ENCODE measurements around the gene ANTXR1.
A peak's percentile ranks its signal among the peaks of the same experiment; 100 is the strongest.

The ANTXR1 gene

GRCh38 chr2:69119104-69119894, 106.3 kb downstream of the ANTXR1 start:
- WGBS: 89% methylated on average over 15 of the region's 16 CpGs
- Histone ChIP-seq H3K23ac (ENCODE audit: low read length in 2 of 2) (no peak overlapping the region), H2AK5ac (ENCODE audit: low read length, severe bottlenecking) (peak overlapping the region; percentile 3)

GRCh38 chr2:69122271-69122670, 109.3 kb downstream of the ANTXR1 start:
- Histone ChIP-seq H2BK15ac (ENCODE audit: low read depth, poor library complexity, severe bottlenecking) (no peak overlapping the region), H2BK5ac (ENCODE audit: low read depth, low read length, poor library complexity, severe bottlenecking) (no peak overlapping the region), H2AFZ (ENCODE audit: low read depth, low read length) (no peak overlapping the region), H3K4me2 (ENCODE audit: low read length, poor library complexity, severe bottlenecking) (no peak overlapping the region), H3K18ac (ENCODE audit: low read depth in 1 of 2, low read length in 2 of 2) (peak overlapping the region in 1 of 2 experiments; percentile 38), H2AK5ac (ENCODE audit: low read length, severe bottlenecking) (no peak overlapping the region), H3K4me1 (ENCODE audit: control insufficient read depth, insufficient read depth, low read depth, low read length) (peaks cover 7% of the 10 kb centered on the region), H3K36me3 (ENCODE audit: control insufficient read depth in 1 of 2, insufficient read depth in 2 of 2, low read depth in 1 of 2, low read length in 2 of 2) (peaks cover 9 to 38% of the 10 kb centered on the region in 2 experiments), H3K4me3 (ENCODE audit: insufficient read depth in 1 of 2, low read depth in 1 of 2, low read length in 2 of 2) (no peak overlapping the region), H3K4ac (ENCODE audit: low read depth in 1 of 2, low read length in 2 of 2) (peak overlapping the region; percentile 32 to 50), H3K27ac (ENCODE audit: low read length, poor library complexity, severe bottlenecking) (peak overlapping the region; percentile 13), H3K9me3 (ENCODE audit: control insufficient read depth, low read length) (no peaks in the 10 kb centered on the region), H2BK120ac (ENCODE audit: low read depth, low read length) (no peak overlapping the region), H3K79me1 (replicated peaks; ENCODE audit: low read length, poor library complexity, severe bottlenecking) (no peaks in the 10 kb centered on the region), H3K14ac (ENCODE audit: low read length in 2 of 2) (no peak overlapping the region), H3K9ac (ENCODE audit: low read length) (no peak overlapping the region), H2BK12ac (ENCODE audit: low read length in 2 of 2) (peak overlapping the region in 1 of 2 experiments; percentile 82), H4K91ac (ENCODE audit: low read length) (no peak overlapping the region), H3K27me3 (ENCODE audit: control insufficient read depth in 1 of 2, insufficient read depth in 1 of 2, low read length in 2 of 2) (no peaks in the 10 kb centered on the region), H3K23ac (ENCODE audit: low read length in 2 of 2) (no peak overlapping the region), H4K8ac (ENCODE audit: low read length) (no peak overlapping the region)
- DNase-seq: peak; percentile 87
- 40% methylated on average over 2 of the region's 4 CpGs for WGBS

More at GRCh38 chr2:69119104-69119894, 106.3 kb downstream of the ANTXR1 start:
- peak overlapping the region; percentile 98 for H4K8ac ChIP-seq (ENCODE audit: low read length)
- peak overlapping the region; percentile 79 to 92 for H3K18ac ChIP-seq (ENCODE audit: low read depth in 1 of 2, low read length in 2 of 2)
- no peak overlapping the region for H3K9ac ChIP-seq (ENCODE audit: low read length)
- H3K36me3 ChIP-seq (ENCODE audit: control insufficient read depth in 1 of 2, insufficient read depth in 2 of 2, low read depth in 1 of 2, low read length in 2 of 2): peaks cover under 1 to 12% of the 10 kb centered on the region in 2 experiments
- no peak for DNase-seq
- H2BK12ac ChIP-seq (ENCODE audit: low read length in 2 of 2): peak overlapping the region; percentile 16 to 34
- H4K91ac ChIP-seq (ENCODE audit: low read length): peak overlapping the region; percentile 98
- peak overlapping the region; percentile 55 for H3K27ac ChIP-seq (ENCODE audit: low read length, poor library complexity, severe bottlenecking)
- H3K4me1 ChIP-seq (ENCODE audit: control insufficient read depth, insufficient read depth, low read depth, low read length): peaks cover 7% of the 10 kb centered on the region
- H2AFZ ChIP-seq (ENCODE audit: low read depth, low read length): no peak overlapping the region
- no peaks in the 10 kb centered on the region for H3K9me3 ChIP-seq (ENCODE audit: control insufficient read depth, low read length)
- peak overlapping the region in 1 of 2 experiments; percentile 14 for H3K14ac ChIP-seq (ENCODE audit: low read length in 2 of 2)
- no peak overlapping the region for H3K4me2 ChIP-seq (ENCODE audit: low read length, poor library complexity, severe bottlenecking)
- H3K4me3 ChIP-seq (ENCODE audit: insufficient read depth in 1 of 2, low read depth in 1 of 2, low read length in 2 of 2): no peak overlapping the region
- no peaks in the 10 kb centered on the region for H3K27me3 ChIP-seq (ENCODE audit: control insufficient read depth in 1 of 2, insufficient read depth in 1 of 2, low read length in 2 of 2)
- H3K79me1 ChIP-seq (replicated peaks; ENCODE audit: low read length, poor library complexity, severe bottlenecking): no peaks in the 10 kb centered on the region
- H2BK15ac ChIP-seq (ENCODE audit: low read depth, poor library complexity, severe bottlenecking): peak overlapping the region; percentile 44
- H3K4ac ChIP-seq (ENCODE audit: low read depth in 1 of 2, low read length in 2 of 2): peak overlapping the region; percentile 12 to 97
- H2BK120ac ChIP-seq (ENCODE audit: low read depth, low read length): peak overlapping the region; percentile 77
- no peak overlapping the region for H2BK5ac ChIP-seq (ENCODE audit: low read depth, low read length, poor library complexity, severe bottlenecking)

DNA sequence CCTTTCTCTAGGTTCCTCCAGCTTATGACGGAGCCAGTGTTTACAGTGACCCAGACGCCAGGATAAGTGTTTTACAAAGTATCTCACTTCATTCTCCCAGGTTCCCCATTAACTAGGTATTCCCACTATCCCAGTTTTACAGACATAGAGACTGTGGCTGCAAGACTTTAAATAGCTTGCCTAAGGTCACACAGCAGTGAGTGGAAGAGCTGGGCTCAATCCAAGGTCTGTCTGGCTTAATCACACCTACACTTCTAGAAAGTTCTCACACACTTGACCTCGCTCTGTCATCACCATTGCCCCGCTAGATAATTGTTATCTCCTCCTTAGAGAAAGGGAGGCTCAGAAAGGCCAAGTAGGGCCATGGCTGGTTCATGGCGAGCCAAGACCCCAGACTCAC, 110.2 kb downstream of the ANTXR1 start:
- no peak overlapping the region for H2AFZ ChIP-seq (ENCODE audit: low read depth, low read length)
- 92% methylated on average over 5 of the region's 5 CpGs for WGBS
- no peak for DNase-seq

GRCh38 chr2:69124343-69124742, 111.4 kb downstream of the ANTXR1 start:
- Histone ChIP-seq H2BK120ac (ENCODE audit: low read depth, low read length) (no peak overlapping the region), H3K14ac (ENCODE audit: low read length in 2 of 2) (no peak overlapping the region), H3K9ac (ENCODE audit: low read length) (no peak overlapping the region), H3K4ac (ENCODE audit: low read depth in 1 of 2, low read length in 2 of 2) (no peak overlapping the region), H3K18ac (ENCODE audit: low read depth in 1 of 2, low read length in 2 of 2) (no peak overlapping the region), H3K79me1 (replicated peaks; ENCODE audit: low read length, poor library complexity, severe bottlenecking) (no peaks in the 10 kb centered on the region), H3K9me3 (ENCODE audit: control insufficient read depth, low read length) (no peaks in the 10 kb centered on the region), H2AK5ac (ENCODE audit: low read length, severe bottlenecking) (no peak overlapping the region), H3K27me3 (ENCODE audit: control insufficient read depth in 1 of 2, insufficient read depth in 1 of 2, low read length in 2 of 2) (no peaks in the 10 kb centered on the region), H3K36me3 (ENCODE audit: control insufficient read depth in 1 of 2, insufficient read depth in 2 of 2, low read depth in 1 of 2, low read length in 2 of 2) (peaks cover 10 to 50% of the 10 kb centered on the region in 2 experiments), H2BK15ac (ENCODE audit: low read depth, poor library complexity, severe bottlenecking) (no peak overlapping the region), H2BK12ac (ENCODE audit: low read length in 2 of 2) (no peak overlapping the region), H4K91ac (ENCODE audit: low read length) (no peak overlapping the region), H3K4me1 (ENCODE audit: control insufficient read depth, insufficient read depth, low read depth, low read length) (no peaks in the 10 kb centered on the region), H2AFZ (ENCODE audit: low read depth, low read length) (no peak overlapping the region), H3K4me2 (ENCODE audit: low read length, poor library complexity, severe bottlenecking) (no peak overlapping the region), H3K23ac (ENCODE audit: low read length in 2 of 2) (no peak overlapping the region), H4K8ac (ENCODE audit: low read length) (no peak overlapping the region), H2BK5ac (ENCODE audit: low read depth, low read length, poor library complexity, severe bottlenecking) (no peak overlapping the region), H3K27ac (ENCODE audit: low read length, poor library complexity, severe bottlenecking) (no peak overlapping the region), H3K4me3 (ENCODE audit: insufficient read depth in 1 of 2, low read depth in 1 of 2, low read length in 2 of 2) (no peak overlapping the region)
- 80% methylated on average over 4 of the region's 4 CpGs for WGBS
- DNase-seq: no peak

More for the DNA sequence above, 110.2 kb downstream of the ANTXR1 start:
- Histone ChIP-seq H3K4ac (ENCODE audit: low read depth in 1 of 2, low read length in 2 of 2) (no peak overlapping the region), H4K91ac (ENCODE audit: low read length) (peak overlapping the region; percentile 21), H3K23ac (ENCODE audit: low read length in 2 of 2) (no peak overlapping the region), H2BK12ac (ENCODE audit: low read length in 2 of 2) (no peak overlapping the region), H4K8ac (ENCODE audit: low read length) (no peak overlapping the region), H2AK5ac (ENCODE audit: low read length, severe bottlenecking) (no peak overlapping the region), H3K4me3 (ENCODE audit: insufficient read depth in 1 of 2, low read depth in 1 of 2, low read length in 2 of 2) (no peak overlapping the region), H3K18ac (ENCODE audit: low read depth in 1 of 2, low read length in 2 of 2) (no peak overlapping the region), H3K4me1 (ENCODE audit: control insufficient read depth, insufficient read depth, low read depth, low read length) (peaks cover 7% of the 10 kb centered on the region), H3K9me3 (ENCODE audit: control insufficient read depth, low read length) (no peaks in the 10 kb centered on the region), H3K36me3 (ENCODE audit: control insufficient read depth in 1 of 2, insufficient read depth in 2 of 2, low read depth in 1 of 2, low read length in 2 of 2) (peaks cover 10 to 41% of the 10 kb centered on the region in 2 experiments), H2BK120ac (ENCODE audit: low read depth, low read length) (no peak overlapping the region), H3K4me2 (ENCODE audit: low read length, poor library complexity, severe bottlenecking) (no peak overlapping the region), H2BK15ac (ENCODE audit: low read depth, poor library complexity, severe bottlenecking) (no peak overlapping the region), H3K79me1 (replicated peaks; ENCODE audit: low read length, poor library complexity, severe bottlenecking) (no peaks in the 10 kb centered on the region), H3K27me3 (ENCODE audit: control insufficient read depth in 1 of 2, insufficient read depth in 1 of 2, low read length in 2 of 2) (no peaks in the 10 kb centered on the region), H3K9ac (ENCODE audit: low read length) (no peak overlapping the region), H2BK5ac (ENCODE audit: low read depth, low read length, poor library complexity, severe bottlenecking) (no peak overlapping the region), H3K27ac (ENCODE audit: low read length, poor library complexity, severe bottlenecking) (no peak overlapping the region), H3K14ac (ENCODE audit: low read length in 2 of 2) (no peak overlapping the region)
